Subcutaneous adipose tissue (tissue), 4 donors: ENCODE results near the gene KCNJ6. TPM values are rescaled to one million over a fixed set of nuclear protein-coding genes. Genes with fewer than 3 reads are reported as not detected.

Experiments
- total RNA-seq, 4 donors: library from RNA; depleted of rRNA; stranded (reverse); fragments of >200 nt; gene quantifications; one replicate each; pipeline ENCODE4 v1.1.0, GENCODE V29; 2016
- TF ChIP-seq, protein P1 (sequence below): fragments of 450-650 bp; IDR thresholded peaks from one replicate; pipeline ENCODE4 v1.5.1; 2016; ENCODE audit warnings: low read depth, mild to moderate bottlenecking, control low read depth, antibody characterized with exemption, moderate library complexity

The KCNJ6 gene
- total RNA-seq, 4 donors from 2014 or later: not detected

DNA sequence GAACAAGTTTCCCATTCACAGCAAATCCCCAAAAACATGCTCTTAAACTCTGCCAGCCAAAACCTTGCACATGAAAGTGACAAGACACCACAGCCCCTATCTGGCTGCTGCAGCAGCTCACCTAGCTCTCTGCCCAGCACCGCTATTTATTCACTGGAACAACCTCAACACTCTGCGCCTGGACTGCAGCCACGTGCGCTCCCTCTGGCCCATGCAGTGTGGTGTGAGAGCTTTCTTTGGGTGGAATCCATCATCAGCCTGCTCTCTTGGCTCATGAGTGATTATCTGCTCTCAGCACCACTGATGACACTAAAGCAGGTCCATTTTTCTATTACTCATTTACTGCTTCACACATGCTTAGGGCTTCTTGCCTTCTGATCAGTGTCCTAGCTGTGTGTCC is 11.4 kb downstream of the KCNJ6 start:
- TF ChIP-seq, protein P1, sequence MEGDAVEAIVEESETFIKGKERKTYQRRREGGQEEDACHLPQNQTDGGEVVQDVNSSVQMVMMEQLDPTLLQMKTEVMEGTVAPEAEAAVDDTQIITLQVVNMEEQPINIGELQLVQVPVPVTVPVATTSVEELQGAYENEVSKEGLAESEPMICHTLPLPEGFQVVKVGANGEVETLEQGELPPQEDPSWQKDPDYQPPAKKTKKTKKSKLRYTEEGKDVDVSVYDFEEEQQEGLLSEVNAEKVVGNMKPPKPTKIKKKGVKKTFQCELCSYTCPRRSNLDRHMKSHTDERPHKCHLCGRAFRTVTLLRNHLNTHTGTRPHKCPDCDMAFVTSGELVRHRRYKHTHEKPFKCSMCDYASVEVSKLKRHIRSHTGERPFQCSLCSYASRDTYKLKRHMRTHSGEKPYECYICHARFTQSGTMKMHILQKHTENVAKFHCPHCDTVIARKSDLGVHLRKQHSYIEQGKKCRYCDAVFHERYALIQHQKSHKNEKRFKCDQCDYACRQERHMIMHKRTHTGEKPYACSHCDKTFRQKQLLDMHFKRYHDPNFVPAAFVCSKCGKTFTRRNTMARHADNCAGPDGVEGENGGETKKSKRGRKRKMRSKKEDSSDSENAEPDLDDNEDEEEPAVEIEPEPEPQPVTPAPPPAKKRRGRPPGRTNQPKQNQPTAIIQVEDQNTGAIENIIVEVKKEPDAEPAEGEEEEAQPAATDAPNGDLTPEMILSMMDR: no peak

- TF ChIP-seq, protein P1: no peak
Observed at GRCh38 chr21:37903396-37903795, 12.9 kb downstream of the KCNJ6 start.

DNA sequence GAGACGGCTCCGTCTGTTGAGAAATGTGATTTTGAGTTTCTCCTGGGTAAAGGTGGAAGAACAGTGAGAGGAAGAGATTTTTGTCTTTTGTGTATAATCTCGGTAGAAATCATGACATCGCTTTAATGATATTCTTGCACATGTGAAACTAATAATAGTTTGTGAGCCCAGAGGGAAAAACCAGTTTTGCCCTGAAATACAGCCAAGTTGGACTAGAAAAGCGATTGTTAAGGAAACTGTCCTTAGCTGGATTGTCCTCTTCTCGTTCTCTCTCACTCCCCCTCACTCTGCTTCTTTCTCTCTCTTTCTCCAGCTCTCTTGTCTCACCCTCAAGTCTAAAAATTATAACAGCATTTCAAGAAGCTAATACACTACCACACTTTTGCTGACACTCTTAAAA is 17.1 kb downstream of the KCNJ6 start:
- TF ChIP-seq, protein P1: no peak

DNA sequence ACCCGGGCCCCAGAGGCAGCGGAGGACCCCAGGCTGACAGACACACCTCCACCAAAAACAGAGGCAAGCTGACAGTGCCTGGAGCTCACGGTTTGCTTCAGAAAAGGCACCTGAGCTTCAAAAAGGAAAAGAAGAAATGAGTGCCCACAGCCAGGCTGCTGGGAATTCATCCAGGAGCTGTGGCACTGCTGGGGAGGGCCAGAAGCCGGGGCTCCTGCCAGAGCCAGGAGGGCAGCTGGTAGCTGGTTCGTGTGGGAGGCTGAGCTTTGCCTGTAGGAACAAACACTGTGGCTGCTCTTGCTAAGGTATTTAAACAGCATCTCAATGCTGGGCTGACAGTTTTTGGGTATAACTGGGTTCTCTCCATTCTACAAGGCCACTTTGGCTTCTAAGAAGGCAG is 19.5 kb downstream of the KCNJ6 start:
- TF ChIP-seq, protein P1: no peak

DNA sequence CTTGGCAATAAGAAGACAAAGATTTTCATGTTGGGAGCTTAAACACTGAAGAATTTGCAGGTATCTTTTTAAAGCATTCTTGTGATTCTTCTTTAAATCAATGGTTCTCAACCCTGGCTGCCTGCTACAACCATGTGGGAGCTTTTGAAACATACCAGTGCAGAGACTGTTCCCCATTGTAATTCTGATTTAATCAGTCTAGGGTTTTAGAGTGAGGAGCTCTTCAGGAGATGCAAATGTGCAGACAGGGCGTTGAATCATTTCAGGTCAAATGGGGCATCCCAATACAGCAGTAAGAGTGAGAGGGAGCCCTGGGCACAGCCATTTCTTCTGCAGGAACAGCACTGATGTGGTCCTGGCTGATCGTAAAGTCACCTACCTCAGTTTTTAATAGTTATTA is 24.3 kb downstream of the KCNJ6 start:
- TF ChIP-seq, protein P1: no peak

DNA sequence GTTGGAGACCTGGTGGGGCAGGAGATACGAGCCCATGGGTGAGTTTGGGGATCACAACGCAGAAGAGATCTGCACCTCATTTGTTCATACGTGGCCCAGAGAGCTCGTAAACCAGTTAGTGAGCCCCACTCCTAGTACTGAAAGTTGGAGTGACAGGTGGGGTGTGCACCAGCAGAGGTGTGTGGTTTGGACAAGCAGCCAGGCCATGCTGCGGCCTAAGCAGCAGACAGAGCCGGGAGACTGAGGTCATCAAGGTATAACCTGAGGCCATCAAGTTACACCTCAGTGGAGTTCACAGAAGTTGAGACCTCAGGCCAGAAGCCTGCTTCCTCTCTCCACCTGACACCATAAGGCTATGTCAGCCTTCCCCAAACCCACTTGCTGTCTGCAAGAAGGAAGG is 27.6 kb downstream of the KCNJ6 start:
- TF ChIP-seq, protein P1: no peak

- TF ChIP-seq, protein P1: no peak
Observed at GRCh38 chr21:37886726-37887299, 29.4 kb downstream of the KCNJ6 start.

GRCh38 chr21:37886120-37886519 is 30.1 kb downstream of the KCNJ6 start:
- TF ChIP-seq, protein P1: no peak
